Endometrium (tissue), 2 donors: ENCODE measurements around the gene HSPA4L.

Experiments
- FAIRE-seq: peaks from 2 replicates; lab custom pipeline; 2012; peaks lifted over from hg19 to GRCh38; lab: Jason Lieb, UNC
- donor health status: control.
- donor health status: control.

The HSPA4L gene

DNA sequence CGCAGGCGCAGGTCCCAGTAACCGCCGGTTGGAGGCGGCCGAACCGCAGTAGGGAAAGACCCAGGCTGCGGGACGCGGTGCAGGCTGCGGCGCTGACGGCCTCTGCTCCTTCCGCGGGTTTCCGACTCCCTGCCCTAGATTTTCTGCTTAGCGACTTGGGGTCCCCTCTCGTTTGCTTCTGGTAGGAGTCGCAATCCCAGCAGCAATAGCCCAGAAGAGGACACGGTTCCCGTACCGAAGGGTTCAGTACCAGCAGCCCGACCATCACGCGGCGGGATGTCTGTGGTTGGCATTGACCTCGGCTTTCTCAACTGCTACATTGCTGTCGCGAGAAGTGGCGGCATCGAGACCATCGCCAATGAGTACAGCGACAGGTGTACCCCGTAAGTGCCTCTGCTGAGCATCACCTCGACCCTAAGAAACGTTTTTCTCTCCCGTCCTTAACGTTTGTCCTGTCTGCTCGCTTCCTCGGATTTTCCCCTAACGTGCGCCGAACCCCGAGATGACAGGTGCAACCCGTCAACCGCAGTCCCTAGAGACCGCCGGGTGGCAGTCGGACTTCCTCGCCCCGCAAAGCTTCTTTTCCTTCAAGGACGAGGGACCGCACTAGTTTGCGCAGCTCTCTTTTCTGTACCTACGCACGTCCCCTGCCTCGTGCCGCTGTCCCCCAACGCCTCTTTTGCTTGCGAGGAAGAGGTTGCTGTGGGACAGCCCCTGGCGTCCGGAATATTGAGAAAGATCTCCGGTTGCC is at the start of gene HSPA4L:
Gene HSPA4L, plus strand, starts transcription at position 48 of the 751 bp plus-strand sequence. Its CDS starts 229 bp downstream, at position 277.
- no peak for FAIRE-seq

DNA sequence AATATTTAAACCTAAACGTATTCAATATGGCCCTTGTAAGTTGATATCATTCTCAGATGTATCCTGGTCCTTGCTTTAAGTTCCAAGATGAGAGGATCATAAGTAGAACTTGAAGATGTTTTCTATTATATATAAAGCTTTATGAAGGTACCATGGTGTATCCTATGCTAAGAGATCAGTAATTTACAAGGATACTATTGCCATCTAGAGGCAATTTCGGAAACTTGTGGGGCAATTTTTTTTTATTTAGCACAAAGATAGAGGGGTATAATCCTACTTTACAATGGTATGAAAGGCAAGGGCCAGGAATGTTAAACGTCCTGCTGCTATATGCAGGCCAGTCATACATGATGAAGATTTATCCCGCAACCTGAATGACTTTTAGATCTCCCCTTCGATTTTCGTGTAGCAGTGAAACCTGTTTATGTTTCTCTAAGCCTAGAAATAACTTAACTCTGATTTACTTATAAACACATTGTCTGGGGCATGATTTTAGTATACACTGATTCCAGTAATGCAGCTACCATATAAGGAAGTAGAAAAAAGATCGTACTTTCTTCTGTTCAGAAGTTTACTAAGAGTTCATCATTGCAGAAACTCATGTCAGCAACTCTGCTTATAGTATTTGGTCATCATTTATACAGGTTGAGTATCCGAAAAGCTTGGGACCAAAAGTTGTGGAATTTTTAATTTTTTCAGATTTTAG is 49.3 kb upstream of the HSPA4L start:
- peak; percentile 74 for FAIRE-seq

DNA sequence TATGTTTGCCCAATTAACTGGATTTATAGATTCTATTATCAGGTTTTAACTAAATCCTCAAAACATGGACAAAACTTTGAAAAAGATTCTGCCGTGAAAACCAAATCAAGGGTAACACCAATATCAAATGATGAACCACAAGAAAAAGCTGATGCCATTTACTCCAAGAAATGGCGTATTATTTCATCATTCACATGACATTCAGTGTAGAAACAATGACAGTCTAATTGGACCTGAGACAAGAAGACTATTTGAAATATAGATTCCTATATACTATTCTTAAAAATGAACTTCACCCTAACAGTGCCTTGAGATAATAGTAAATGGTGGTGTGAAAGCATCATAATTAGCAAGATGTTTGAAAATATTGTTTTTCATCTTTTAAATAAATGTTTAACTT is 47.1 kb upstream of the HSPA4L start:
- no peak for FAIRE-seq

DNA sequence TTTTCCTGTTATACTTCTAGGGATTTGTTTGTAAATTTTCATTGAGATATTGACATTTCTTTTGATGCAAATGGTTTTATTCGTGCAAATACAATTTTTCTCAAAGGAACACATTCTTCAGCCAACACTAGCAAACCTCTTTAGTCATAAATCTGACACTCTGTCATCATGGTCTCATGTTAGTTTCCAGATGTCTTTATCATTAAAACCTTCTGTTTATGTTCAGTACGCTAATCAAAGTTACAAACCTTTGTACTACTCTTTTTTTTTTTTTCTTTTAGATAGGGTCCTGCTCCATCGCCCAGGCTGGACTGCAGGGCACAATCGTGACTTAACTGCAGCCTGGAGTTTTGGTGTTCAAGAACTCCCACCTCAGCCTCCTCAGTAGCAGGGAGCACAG is 44.8 kb upstream of the HSPA4L start:
- FAIRE-seq = no peak

DNA sequence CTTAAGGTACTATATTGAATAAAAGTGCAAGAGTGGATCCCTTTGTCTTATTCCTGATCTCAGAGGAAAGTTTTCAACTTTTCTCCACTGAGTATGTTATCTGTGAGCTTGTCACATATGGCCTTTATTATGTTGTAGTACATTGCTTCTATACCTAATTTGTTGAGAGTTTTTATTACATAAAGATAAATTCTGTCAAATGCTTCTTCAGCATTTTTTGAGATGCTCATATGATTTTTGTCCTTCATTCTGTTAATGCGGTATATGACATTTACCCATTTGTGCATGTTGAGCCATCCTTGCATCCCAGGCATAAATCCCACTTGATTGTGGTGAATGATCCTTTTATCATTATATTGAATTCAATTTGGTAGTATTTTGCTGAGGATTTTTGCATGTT is 40.9 kb upstream of the HSPA4L start:
- no peak for FAIRE-seq

DNA sequence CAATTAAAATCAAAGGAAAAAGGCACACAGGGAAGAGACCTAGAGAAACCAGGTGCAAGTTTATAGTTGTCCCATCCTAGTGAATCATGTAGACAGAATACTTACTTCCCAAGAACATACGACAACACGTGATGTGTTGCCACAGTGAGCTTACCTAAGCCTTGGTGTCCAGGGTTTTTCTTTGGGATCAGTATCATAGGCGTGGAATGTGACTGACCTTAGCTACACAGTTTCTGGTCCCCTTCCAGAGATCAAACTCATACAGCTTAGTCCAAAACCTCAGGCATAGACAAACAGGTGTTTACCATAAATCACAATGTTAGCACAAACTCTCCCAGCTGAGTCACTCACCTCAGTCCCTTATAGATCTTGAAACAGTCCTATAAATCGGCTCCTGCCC is 34.2 kb upstream of the HSPA4L start:
- FAIRE-seq = no peak

DNA sequence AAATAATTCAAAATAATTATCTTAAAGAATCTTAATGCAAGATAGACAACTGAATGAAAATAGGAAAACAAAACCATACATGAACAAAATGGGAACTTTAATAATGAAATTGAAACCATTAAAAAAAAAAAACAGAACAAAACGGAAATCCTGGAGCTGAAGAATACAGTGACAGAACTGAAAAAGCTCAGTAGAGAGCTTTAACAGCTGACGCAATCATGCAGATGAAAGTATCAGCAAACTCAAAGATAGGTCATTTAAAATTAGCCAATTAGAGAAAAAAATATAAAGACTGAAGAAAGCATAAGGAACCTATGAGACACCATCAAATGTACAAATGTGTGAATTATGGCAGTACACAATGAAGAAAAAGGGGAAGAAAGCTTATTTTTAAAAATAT is 33.2 kb upstream of the HSPA4L start:
- FAIRE-seq = no peak

DNA sequence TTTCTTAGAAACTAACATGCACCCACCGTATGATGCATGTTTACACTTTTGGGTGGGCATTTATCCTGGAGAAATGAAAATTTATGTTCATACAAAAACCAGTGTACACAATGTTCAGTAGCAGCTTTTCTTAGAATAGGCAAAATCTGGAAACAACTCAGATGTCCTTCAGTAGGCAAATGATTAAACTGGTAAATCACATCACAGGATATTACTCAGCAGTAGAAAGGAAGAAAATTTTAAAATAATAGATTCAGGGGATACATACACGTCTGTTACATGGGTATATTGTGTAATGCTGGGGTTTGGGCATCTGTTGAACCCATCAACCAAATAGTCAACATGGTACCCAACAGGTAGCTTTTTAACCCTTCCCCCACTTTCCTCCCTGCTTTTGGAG is 25.2 kb upstream of the HSPA4L start:
- FAIRE-seq = no peak

DNA sequence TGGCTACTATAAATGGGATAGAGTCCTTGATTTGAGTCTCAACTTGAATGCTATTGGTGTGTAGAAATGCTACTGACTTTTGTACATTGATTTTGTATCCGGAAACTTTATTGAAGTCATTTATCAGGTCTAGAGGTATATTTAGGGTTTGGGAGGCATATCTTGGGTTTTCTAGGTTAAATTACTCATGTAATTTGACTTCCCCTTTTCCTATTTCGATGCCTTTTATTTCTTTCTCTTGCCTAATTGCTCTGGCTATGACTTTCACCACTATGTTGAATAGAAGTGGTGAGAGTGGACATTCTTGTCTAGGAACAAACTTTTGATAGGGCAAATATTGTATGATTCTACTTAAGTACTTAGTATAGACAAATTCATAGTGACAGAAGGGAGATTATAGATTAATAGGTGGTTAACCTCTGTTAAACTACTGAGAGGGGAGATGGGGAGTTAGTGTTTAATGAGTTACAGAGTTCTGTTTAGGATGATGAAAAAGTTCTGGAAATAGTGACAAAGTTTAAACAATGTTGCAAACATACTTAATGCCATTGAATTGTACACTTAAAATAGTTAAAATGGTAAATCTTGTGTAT is 22.8 kb upstream of the HSPA4L start:
- FAIRE-seq = no peak

DNA sequence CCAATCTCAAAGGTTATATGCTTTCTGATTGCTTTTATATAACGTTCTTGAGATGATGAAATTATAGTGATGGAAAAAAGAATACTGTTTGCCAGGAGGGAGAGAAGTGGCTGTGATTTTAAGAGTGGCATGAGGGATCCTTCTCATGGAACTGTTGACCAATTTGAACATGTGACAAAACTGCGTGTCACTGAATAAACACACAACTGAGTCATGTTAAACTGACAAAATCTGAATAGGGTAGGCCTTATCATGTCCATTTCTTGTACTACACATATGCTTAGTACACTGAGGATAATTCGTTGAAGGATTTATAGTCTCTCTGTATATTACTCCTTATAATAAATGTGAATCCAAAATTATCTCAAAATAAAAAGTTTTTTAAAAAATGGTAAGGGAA is 22.2 kb upstream of the HSPA4L start:
- no peak for FAIRE-seq

DNA sequence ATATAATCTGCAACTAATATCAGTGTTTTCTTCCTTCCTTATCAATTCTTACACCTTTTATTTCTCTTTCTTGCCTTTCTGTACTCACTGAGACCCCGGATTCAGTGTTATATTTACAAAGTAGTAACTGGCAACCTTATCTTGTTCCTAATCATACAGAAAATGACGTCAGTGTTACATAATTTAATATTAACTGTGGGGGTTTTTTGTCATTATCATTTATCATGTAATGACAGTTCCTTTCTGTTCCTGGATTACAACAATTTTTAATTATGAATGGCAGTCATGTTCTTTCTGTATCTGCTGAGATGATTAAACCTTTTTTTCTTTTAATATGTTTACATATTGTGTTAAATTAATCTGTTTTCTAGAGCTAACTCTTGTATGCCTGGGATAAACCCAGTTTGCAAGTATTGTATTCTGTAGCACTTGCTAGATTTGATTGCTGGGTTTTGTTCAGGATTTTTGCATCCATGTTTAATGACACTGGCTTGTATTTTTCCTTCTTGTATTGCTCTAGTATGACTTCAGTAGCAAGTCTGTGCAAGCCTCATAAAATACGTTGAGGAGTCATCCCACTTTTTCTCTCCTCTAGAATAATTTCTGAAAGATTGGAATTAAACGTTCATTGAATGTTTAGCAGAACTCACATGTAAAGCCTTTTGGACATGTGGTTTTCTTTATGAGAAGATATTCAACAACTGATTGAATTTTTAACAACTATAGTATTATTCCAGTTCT is 10.4 kb upstream of the HSPA4L start:
- no peak for FAIRE-seq

DNA sequence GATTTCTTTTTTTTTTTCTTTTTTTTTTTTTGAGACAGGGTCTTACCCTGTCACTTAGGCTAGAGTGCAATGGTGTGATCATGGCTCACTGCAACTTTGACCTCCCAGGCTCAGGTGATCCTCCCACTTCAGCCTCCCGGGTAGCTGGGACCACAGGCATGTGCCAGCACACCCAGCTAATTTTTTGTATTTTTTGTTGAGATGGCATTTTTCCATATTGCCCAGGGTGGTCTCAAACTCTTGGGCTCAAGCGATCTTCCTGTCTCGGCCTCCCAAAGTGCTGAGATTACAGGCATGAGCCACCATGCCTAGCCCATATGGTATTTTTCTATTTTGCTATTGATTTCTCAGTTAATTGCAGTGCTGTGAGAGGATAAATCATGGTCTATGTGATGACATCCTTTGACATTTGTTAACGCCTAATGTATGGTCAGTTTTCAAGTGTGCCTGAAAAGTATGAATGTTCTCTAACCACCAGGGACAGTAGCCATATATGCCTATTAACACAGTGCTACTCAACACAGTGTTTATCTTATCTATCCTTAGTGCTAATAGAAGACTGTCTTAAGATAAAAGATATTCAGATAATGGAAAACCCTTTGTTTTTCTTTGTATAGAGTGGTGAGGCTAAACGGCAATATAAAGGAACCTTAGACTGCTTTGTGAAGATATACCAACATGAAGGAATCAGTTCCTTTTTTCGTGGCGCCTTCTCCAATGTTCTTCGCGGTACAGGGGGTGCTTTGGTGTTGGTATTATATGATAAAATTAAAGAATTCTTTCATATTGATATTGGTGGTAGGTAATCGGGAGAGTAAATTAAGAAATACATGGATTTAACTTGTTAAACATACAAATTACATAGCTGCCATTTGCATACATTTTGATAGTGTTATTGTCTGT is 9.1 kb upstream of the HSPA4L start:
- FAIRE-seq = no peak

DNA sequence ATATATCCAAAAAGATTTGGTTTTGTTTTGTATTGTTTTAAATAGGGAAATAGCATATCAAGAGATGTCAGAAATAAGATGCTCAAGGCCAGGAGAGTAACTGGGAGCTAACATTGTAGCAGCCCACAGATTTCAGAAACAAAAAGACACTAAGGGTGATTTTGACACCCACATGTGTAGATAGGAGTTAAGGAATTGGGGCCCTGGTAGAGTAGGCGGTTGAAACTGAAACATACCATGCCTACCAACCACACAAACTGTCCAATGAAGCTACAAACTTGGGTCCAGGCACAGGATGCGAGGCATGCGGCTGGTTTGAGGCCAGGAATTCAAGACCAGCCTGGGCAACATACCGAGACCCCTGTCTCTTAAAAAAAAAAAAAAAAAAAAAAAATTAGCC is 6.3 kb upstream of the HSPA4L start:
- FAIRE-seq = no peak

DNA sequence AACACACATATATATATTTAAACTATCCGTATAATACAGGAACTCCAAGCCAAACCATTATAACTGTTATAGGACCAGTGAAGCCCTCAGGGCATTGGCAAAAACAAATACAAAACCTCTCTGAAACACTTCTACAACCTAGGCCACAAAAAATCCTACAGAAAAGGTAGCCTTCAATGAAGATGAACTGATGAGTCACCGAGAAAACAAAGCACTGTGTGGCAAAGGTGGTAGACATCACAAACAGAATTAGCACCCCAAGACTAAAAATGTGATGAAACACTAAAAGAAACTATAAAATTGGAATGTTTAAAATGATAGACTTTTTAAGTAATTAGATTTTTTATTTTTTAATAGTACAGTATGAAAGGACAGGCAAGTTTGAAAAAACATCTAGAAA is 5.5 kb upstream of the HSPA4L start:
- no peak for FAIRE-seq

DNA sequence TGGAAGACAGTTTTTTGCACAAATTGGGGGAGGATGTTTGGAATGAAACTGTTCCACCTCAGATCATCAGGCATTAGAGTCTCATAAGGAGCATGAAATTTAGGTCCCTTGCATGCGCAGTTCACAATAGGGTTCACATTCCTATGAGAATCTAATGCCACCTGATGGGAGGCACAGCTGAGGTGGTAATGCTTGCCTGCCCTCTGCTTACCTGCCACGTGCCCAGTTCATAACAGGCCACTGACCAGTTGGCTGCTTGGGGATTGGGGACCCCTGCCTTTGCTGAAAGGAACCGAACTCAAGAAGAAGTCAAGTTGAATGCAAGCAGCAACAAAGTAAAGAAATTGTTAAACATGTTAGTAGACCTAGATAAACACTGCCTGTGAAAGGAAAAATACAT is 4.6 kb upstream of the HSPA4L start:
- no peak for FAIRE-seq

DNA sequence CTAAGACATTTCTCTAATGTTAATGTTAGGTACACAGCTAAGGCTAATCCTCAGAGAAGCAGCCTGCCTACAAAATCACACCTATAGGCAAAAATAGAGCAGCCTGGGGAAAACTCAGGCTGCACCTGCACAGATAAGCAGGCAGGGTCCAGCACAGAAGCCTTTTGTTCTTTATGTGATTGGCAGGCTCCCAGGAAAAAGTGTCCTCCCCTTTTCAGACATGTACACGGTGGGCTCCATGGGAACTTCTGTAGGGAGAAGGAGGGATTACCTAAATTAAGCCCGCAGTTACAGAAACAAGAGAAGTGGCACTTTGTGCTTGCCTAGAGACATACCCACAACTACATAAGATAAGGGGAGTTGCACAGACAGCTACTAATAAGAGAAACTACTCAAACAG is 4.0 kb upstream of the HSPA4L start:
- no peak for FAIRE-seq

DNA sequence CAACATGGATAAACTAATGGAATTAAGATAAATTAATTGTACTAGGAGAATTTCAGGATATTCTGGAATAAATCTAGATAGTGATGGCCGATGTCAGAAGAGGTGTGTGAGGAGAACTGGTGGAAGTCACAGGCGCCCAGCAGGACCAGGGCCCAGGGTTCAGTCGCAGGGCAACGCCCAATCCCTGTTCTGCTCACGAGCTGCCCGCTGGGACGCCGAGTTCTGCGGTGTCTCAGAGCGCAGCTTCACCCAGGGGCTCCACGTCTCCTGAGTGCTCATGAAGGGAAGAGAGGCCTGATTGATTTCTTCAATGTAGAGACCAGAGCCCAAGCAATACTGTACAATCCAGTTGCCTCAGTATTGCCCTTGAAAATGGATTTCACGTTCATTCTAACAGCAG is 1.5 kb upstream of the HSPA4L start:
- no peak for FAIRE-seq

DNA sequence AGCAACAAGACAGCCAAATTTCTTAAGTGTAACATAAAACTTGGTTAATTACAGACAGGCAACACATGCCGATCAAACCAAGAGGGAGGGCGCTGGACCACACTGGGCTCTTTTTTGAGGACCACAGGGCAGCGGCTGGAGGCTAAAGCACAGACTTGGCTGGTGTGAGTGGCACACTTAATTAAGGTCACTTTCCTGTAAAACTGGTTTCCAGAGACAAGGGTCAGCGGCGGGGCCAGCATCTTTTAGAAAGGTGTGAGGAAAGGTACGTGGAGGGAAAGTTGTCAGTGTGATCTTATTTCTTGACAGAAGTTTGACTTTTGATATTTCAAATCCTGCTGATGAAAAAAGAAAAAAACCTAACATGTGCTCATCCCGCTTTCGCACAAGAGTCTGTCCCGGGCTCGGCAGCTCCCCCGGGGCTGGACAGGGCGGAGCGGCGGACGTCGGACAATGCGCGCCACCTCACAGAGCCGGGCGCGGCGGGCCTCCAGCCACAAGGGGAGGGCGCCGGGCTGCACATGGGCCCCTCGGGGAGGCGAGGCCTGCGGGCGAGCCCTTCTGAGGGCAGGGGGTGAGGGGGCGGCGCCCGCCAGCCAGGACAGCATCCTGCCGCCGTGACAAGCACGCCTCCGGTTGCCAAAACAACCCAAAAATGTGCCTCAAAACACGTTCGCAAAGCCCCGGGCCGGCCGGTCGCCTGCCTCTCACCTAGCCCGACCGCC is 660 bp upstream of the HSPA4L start:
- no peak for FAIRE-seq

DNA sequence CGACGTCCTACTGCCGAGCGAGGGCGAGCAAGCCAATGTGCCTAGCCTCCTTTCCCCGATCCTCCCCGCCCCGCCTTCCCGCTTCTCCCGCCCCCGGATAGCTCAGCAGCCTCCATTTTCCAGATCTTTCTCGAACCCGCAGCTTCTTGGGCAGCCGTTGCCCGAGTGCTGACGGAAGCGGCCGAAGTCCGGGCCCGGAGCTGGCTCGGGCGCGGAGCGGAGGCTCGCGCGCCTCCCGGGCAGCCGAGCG is 172 bp upstream of the HSPA4L start:
- FAIRE-seq = no peak

DNA sequence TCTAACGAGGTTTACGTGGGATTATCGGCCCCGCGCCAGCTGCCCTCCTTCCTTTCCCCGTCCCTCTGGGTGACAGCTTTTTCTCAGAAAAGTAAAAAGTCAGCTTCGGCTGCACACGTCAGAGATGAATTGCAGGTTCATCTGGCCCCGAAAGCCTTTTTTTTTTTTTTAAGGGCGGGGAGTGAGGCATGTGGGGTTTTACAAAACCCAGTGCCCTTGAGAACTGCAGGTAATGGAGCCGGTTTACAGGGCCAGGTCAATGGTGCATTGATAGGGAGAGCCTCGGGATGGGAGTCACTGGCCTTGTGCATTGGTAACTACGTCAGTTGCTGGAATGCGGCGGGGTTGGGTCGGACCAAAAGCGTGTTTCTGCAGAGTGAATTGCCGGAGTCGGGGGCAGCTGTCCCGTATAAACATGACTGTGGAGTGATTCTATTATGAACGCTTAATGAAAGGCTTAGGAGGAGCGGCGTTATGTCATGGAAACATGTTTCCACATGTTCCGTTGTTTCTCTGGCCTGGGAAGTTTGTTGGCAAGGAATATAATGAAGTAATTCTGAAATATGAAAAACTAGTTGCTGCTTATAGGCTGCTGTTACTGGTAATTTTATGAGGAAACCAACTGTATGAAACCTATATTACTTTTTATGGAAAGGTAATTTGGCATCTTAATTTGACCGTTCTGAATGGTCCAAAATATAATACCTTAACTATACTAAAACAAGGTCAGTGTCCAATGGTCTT is 1.1 kb downstream of the HSPA4L start:
- no peak for FAIRE-seq
